GM18909 (cell line): ENCODE measurements around the gene ANKRD33B.
"Not testable (repeated sequence)": the region's sequence is repeated elsewhere in the genome, so short reads cannot be mapped to it uniquely, and the experiment has no call there.

Source experiments
- ATAC-seq: cut with Tn5 transposase; IDR thresholded peaks from one replicate; pipeline ENCODE4 v1.9.1; 2021; ENCODE audit warnings: mild to moderate bottlenecking; ENCODE audit not compliant: unreplicated experiment, poor library complexity

Gene ANKRD33B

DNA sequence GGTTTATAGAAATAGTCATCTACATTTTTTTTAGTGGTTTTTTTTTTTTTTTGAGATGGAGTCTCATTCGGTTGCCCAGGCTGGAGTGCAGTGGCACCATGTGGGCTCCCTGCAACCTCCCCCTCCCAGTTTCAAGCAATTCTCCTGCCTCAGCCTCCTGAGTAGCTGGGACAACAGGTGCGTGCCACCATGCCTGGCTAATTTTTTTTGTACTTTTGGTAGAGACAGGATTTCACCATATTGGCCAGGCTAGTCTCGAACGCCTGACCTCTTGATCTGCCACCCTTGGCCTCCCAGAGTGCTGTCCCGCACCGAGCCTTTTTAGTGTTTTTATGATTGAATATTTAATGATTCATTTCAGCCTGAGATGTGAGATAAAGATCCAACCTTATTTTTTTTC is 27.3 kb downstream of the ANKRD33B start:
- no peak for ATAC-seq

DNA sequence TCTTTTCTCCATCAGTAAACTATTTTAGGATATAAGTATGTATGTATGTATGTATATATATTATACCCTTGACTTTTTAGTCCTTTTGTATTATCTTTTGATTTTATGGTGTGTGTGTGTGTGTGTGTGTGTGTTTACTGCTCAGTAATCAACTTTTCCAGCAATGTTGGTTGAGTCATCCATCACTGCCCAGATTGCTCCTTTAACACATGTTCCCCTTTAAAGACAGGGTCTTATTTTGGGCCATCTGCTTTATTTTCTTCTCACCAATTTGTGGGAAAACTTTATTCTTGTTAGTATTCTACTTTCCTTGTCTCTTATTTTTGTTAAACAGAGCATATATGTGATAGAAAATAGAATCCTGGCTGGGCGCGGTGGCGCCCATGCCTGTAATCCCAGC is 28.1 kb downstream of the ANKRD33B start:
- ATAC-seq: no peak

DNA sequence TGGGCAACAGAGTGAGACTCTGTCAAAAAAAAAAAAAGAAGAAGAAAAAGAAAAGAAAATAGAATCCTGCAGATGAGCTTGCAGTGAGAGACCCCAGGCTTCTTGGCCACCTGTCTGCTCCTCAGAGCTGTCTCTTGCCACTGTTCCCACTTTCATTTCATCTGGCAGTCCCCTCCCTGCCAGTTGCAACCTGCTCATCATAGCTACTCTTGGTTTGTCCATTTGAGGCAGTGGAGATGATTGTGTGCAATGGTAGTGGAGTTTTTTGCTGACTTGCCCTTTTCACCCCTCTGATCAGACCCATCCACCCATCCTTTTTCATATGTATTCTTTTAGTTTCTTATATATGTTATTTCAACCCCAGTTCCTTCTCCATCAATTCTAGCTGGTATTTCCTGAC is 28.7 kb downstream of the ANKRD33B start:
- peak; percentile 56 for ATAC-seq

DNA sequence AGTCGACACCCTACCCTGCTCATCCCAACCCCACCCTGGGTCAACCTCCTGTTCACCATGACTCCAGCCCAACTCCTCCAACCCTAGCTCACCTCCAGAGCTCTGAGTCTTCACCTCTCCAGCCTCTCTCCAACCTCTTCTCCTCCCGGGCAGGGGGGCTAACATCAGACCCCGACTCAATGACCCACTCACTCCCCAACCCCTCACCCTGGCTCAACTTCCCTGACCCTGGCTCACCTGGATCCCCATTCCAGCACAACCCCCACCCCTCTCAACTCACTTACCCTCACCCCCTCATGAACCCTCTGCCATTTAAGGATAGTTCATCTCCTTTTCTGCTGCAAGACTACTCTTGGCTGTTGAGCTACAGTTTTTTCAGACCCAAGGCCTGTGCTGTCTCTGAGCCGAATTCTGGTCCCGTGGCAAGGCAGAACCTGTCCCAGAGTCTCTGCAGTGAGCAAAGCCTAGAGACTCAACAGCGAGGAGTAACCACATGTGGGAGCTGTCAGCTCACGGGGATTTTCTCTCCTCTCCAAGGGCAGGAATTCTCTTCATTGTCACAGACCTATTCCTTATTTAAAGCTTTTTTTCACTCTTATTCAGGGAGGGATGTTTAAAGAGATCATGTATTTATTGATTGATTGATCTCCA is 29.8 kb downstream of the ANKRD33B start:
- no peak for ATAC-seq

DNA sequence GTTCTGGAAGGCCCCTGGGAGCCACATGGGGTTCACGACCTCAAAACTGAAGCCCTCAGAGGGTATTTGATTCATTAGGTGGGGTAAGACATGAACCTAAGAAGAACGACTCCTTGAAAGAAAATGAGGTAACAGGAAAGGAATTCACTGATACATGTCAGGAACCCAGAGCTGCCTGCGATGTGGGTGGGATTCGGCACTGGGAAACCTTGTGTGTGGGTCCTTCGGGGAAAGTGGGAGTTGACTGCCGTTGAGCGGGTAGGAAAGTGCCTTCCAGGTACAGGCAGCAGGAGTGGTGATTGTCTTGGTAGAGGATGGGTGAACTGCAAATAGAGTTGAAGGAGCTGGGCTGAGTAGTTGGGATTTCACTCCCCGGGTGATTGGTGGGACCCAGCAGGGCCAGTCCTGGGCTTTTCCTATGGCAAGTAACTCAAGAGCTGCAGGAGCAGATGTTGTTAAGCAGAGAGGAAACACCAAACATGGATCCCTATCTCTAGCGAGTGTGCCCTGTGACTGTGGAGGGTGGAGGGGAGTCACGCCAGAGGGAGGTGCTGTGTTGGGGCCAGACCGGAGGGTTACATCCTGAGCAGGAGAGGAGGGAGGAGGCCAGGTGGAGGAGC is 30.8 kb downstream of the ANKRD33B start:
- ATAC-seq: no peak

DNA sequence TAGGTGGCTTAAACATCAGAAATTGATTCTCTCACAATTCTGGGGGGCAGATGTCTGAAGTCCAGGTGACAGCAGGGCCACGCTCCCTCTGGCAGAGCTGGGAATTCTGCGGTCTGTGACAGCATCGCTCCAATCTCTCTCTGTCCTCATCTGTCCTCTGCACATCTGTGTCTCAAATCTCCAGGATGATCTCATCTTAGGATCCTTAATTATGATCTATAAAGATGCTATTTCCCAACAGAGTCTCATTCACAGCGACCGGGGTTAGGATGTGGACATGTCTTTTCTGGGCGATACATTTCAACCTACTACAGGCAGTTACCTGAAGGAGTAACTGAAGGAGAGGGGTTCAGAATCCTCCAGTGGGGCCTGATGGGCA is 31.4 kb downstream of the ANKRD33B start:
- no peak for ATAC-seq

DNA sequence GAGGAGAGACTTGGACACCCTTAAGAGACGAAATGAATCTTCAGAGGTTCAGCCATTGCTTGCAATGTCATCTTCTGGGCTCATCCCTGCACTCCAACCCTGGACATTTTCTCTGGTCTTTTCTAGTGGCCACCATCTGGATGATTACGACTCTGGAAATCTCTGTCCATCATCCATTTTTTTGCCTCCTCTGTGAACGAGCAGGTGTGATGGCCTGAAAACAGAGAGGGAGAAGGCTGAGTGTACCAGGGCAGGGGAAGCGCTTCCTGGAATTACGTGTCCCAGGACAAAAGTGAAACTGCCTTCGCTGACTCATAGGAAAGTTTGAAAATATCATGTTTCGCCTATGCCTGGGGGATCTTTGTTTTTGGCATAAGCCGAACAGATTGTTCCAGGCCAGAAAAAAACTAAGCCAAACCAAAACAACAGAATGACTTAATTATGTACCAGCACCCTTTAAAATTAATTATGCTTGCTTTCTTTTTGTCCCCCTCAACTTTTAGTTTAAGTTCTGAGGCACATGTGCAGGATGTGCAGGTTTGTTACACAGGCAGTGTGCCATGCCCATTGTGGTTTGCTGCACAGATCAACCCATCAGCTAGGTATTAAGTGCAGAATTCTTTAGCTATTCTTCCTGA is 31.9 kb downstream of the ANKRD33B start:
- ATAC-seq: no peak

DNA sequence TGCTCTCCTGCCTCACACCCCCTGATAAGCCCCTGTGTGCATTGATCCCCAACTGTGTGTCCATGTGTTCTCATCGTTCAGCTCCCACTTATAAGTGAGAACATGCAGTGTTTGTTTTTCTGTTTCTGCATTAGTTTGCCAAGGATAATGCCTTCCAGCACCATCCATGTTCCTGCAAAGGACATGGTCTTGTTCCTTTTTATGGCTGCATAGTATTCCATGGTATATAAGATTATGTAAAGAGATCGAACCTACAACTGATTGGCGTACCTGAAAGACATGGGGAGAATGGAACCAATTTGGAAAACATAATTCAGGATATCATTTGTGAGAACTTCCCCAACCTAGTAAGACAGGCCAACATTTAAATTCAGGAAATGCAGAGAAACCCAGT is 32.4 kb downstream of the ANKRD33B start:
- ATAC-seq: no peak

DNA sequence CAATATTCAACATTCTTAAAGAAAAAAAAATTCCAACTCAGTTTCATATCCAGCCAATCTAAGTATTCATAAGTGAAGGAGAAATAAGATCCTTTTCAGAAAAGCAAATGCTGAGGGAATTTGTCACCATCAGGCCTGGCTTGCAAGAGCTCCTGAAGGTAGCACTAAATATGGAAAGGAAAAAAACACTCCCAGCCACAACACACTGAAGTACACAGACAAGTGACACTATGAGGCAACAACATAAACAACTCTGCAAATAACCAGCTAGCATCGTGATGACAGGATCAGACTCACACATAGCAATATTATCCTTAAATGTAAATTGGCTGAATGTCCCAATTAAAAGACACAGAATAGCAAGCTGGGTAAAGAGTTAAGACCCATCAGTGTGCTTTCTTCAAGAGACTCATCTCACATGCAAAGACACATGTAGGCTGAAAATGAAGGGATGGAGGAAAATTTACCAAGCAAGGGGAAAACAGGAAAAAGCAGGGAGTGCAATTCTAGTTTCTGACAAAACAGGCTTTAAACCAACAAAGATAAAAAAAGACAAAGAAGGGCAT is 33.1 kb downstream of the ANKRD33B start:
- no peak for ATAC-seq

DNA sequence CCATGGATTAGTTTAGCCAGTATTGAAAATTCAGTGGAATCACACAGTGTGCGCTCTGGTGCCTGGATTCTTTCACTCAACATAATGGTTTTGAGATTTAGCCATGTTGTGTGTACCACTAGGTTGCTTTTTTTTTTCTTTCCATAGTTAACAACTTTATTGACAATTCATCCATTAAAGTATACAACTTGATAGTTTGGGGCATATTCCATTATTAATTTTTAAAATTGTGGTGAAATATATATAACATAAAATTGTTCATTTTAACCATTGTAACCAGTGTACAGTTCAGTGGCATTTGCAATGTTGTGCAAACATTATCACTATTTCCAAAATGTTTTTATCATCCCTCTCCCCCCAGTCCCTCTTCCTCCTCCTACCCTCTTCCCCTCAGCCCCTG is 35.2 kb downstream of the ANKRD33B start:
- no peak for ATAC-seq

DNA sequence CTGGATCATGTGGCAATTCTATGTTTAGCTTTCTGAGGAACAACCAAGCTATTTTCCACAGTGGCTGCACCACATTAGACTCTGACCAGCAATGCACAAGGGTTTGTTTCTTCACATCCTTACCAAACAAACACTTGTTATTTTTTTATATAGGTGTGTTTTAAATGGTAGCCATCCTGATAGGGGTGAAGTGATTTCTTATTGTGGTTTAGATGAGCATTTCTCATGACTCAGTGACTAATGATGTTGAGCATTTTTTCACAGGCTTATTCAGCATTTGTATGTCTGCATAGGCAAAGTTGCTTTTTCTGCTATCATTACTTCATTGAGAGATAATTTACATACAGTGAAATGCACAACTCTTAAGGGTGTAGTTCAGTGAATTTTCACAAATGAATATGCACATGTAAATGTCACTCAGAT is 36.0 kb downstream of the ANKRD33B start:
- ATAC-seq: no peak

DNA sequence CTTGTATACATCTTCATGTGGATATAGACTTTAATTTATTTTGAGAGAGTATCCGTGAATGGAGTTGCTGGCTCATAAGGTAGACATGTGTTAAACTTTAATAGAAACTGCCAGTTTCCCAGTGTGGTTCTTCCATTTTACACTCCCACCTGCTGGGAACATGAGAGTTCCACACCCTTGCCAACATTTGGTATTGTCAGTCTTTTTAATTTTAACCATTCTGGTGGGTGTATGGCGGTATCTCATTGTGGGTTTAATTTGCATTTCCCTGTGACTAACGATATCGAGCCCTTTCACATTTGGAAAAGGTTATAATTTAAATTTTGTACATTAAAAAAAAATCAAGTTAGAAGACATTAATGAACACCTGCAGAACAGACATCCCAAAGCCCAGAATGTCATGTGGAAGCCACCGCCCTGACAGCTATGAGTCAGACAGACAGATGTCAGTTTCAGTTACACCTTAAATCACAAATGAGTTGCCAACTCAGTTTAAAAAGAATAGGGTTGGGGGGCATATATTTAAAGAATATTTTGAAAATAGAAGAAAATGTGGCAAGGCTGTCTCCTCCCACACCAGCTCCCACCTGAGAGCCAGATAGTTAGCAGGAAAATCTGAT is 36.9 kb downstream of the ANKRD33B start:
- ATAC-seq: peak; percentile 77

DNA sequence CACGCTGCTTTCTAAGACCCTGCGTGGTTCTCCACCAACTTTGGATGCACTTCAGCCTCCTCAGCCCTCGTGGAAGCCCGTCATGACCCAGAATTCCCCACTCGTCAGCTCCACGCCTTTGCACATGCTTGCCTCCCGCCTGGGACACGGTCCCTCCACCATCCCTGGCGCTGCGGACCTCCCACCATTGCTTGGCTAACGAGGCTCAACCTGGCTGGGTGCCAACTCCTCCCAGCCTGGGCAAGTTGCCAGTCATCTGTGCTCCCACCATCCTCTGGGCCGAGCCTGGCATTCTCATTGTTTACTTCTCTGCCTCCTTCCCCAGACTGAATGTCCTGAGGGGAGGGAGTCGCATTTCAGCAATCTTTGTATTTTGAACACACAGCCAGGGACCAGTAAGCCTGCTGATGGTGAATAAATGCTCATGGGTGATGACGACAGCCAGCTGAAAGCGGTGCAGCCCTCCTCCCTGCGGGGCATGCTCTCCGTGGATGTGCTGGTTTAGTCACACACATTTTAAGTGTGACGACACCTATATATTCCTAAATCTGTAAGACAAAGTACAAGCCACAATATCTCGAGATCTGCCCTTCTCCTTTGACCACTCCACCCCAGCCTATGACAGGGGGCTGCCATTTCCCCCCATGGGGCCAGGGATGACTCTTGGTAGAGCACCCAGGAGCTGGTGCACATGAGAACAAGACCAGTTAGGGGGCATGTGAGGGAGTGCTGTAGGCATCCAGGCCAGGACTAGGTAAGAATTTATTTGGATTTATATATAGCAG is 37.6 kb downstream of the ANKRD33B start:
- ATAC-seq: peak; percentile 50

DNA sequence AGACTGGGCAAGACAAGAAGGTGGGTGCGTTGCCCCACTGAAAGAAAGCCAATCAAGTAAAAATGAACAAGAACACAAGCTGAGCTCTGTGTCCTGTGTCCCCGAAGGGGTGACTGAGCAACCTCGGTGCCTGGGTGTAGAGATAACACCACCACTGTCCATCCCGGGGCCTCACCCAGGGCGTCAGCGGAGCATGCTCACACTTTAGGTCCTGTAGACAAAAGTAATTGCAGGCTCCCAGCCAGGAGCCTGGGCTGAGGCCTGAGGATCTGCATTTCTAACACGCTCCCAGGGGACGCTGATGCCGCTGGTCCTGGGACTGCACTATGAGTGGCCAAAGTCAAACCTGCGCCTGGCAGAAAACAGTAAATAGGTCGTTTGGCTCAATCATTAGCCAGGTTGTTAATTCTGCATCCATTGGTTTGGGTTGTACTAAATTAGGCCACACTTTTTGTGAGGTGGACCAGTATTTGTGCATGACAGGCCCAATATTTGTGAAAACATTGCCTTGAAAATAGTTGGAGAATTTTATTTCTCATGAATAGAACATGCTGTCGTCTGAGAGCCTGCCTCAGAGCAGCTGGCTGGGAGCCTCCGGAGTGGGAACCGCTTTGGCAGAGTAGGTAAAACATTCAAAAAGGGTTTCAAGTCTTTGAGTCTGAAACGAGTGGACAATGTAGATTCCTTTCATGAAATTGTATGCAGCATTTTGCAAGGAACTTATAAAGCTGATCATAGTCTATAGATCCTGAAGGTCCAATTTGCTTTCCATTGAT is 38.3 kb downstream of the ANKRD33B start:
- no peak for ATAC-seq

DNA sequence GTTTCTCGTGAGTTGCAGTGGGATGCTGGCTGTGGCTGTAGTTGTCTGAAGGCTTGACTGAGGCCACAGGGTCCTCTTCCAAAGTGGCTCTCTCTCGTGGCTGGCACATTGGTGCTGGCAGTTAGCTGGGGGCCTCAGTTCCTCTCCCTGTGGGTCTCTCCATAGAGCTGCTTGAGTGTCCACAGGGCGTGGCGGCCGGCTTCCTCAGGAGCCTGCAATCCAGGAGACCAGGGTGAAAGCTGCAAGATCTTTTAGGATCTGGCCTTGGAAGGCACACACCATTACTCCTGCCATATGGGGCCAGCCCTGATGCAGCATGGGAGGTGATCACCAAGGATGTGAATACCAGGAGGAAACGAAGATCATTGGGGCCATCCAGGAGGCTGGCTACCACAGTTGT is 41.1 kb downstream of the ANKRD33B start:
- ATAC-seq: no peak

DNA sequence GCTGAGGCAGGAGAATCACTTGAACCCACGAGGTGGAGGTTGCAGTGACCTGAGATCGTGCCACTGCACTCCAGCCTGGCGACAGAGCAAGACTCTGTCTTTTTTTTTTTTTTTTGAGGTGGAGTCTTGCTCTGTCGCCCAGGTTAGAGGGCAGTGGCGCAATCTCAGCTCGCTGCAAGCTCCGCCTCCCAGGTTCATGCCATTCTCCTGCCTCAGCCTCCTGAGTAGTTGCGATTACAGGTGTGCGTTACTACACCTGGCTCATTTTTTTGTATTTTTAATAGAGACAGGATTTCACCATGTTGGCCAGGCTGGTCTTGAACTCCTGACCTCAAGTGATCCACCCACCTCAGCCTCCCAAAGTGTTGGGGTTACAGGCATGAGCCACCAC is 42.8 kb downstream of the ANKRD33B start:
- ATAC-seq: not testable (repeated sequence)

DNA sequence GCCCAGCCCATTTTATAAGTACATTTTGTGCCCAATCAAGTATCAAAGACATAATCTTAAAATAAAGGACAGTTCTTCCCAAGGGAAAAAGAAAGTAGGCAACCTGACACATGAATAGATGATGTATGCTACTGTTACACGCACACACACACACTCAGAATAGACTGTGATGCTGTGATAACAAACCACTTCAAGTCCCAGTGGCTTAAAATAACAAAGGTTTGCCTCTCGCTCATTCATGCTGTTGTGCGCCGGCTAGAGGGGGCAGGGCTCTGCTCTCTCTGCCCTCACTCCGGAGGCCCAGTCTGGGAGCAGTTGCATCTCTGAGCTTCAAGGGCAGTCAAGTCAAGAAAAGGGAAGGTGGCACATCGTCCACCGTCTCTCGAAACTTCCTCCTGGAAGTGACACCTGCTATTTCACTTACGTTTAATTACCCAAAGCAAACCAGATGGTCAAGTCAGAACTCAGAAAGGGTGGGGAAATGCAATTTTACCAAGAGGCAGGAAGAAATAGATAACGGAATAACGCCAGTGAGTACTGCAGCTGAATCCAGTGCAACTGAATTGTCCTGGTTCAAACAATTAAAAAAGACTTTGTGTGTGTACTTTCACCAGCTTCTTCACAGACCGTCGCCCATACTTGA is 43.3 kb downstream of the ANKRD33B start:
- peak; percentile 89 for ATAC-seq

DNA sequence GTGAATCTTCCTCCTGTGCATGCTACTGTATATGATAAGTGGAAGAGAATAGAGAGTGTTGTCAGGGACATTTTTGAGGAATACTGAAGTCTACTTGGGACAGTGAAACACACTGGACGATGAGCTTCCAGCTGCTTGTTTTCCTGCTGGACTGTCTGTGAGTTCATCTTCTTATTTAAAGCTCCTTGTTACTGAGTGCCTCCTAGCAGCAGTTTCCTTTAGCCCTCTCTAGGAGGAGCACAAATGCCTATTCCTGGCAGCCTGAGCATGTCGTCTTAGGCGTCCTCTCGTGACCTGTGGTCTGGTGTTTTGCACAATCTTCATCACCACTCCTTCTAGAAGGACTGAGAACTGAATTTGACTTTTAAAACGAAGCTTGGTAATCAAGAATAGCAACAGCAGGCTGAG is 43.8 kb downstream of the ANKRD33B start:
- ATAC-seq: peak; percentile 55

DNA sequence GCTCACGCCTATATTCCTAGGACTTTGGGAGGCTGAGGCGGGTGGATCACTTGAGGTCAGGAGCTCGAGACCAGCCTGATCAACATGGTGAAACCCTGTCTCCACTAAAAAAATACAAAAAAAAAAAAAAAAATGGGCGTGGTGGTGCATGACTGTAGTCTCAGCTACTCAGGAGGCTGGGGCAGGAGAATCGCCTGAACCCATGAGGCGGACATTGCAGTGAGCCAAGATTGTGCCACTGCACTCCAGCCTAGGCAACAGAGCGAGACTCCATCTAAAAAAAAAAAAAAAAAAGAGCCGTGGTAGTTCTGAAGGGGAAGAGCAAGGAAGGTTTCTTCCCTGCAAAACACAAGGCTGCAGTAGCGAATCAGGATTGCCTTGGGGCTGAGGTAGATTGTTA is 44.2 kb downstream of the ANKRD33B start:
- not testable (repeated sequence) for ATAC-seq
